Vagina (tissue), 2 donors: ENCODE results near the gene LGMN. TPM values are rescaled to one million over a fixed set of nuclear protein-coding genes. Genes with fewer than 3 reads are reported as not detected.

Source experiments
- DNase-seq, 2 donors: peaks; one replicate each; pipeline ENCODE4 v3.0.0-alpha.2; 2017; ENCODE audit errors: extremely low spot score in 2 of 2
- H3K27ac ChIP-seq: fragments of 200-600 bp; sonication (generic); one replicate; pipeline ENCODE4 v1.5.1; 2019
- H3K27me3 ChIP-seq: fragments of 200-600 bp; sonication (generic); one replicate; pipeline ENCODE4 v1.5.1; 2019
- H3K36me3 ChIP-seq, 2 donors: fragments of 200-600 bp; sonication (generic); one replicate each; pipeline ENCODE4 v1.5.1; 2017 to 2019
- H3K4me1 ChIP-seq: fragments of 200-600 bp; sonication (generic); one replicate; pipeline ENCODE4 v1.5.1; 2019
- H3K4me3 ChIP-seq, 2 donors: fragments of 200-600 bp; sonication (generic); 1 replicate in 1 of 2; 2 replicates in 1 of 2; pipeline ENCODE4 v1.5.1; 2016 to 2019
- H3K9me3 ChIP-seq: fragments of 200-600 bp; sonication (generic); one replicate; pipeline ENCODE4 v1.5.1; 2019
- CTCF ChIP-seq, 3 experiments: fragments of 450-650 bp in 2 of 3; fragments of 200-600 bp in 1 of 3; sonication (generic) in 1 of 3; IDR thresholded peaks; one replicate each; pipeline ENCODE4 v1.5.1; 2017 to 2019; ENCODE audit warnings: antibody characterized with exemption in 3 of 3, mild to moderate bottlenecking in 2 of 3, moderate library complexity in 2 of 3
- POLR2A ChIP-seq, 2 donors: fragments of 450-650 bp; IDR thresholded peaks; one replicate each; pipeline ENCODE4 v1.6.1; 2017; ENCODE audit warnings: antibody characterized with exemption in 2 of 2, mild to moderate bottlenecking in 2 of 2, moderate library complexity in 2 of 2
- POLR2AphosphoS5 ChIP-seq, 2 donors: sonication (generic); formaldehyde crosslinking; IDR thresholded peaks; one replicate each; pipeline ENCODE4 v1.9.0; 2017; ENCODE audit warnings: antibody characterized with exemption in 2 of 2, mild to moderate bottlenecking in 2 of 2, low read depth in 1 of 2; ENCODE audit not compliant: insufficient read depth in 1 of 2
- intact Hi-C: fragments of 100-400 bp; cut with DNase I; formaldehyde crosslinking; loops from one replicate; pipeline ENCODE4 v1.15.1; 2023
- total RNA-seq: library from RNA; depleted of rRNA; stranded (reverse); fragments of >200 nt; gene quantifications from one replicate; pipeline ENCODE4 v1.2.3, GENCODE V29; 2016

Gene LGMN
- total RNA-seq, 1 donor from 2014 or later = 61.6 TPM

GRCh38 chr14:92679246-92679645 lies 69.2 kb downstream of the LGMN start:
- Histone ChIP-seq H3K36me3 (peaks cover 0 to 9% of the 10 kb centered on the region in 2 donors), H3K9me3 (no peaks in the 10 kb centered on the region), H3K27me3 (no peaks in the 10 kb centered on the region), H3K4me1 (peaks cover 9% of the 10 kb centered on the region), H3K4me3 (no peak overlapping the region), H3K27ac (no peak overlapping the region)
- no peak for DNase-seq
- TF ChIP-seq POLR2A (IDR thresholded peaks at IDR 0.05) = no peak
- no peak for TF ChIP-seq CTCF (IDR thresholded peaks at IDR 0.05)
- no peak for TF ChIP-seq POLR2AphosphoS5 (IDR thresholded peaks at IDR 0.05; ENCODE audit: insufficient read depth in 1 of 2, low read depth in 1 of 2)
- intact Hi-C loops = no loop called here

- Histone ChIP-seq H3K36me3 (peaks cover 0 to 9% of the 10 kb centered on the region in 2 donors), H3K9me3 (no peaks in the 10 kb centered on the region), H3K27me3 (no peaks in the 10 kb centered on the region), H3K4me1 (peaks cover 9% of the 10 kb centered on the region), H3K4me3 (no peak overlapping the region), H3K27ac (no peak overlapping the region)
- intact Hi-C loops = no loop called here
- no peak for DNase-seq
- TF ChIP-seq POLR2AphosphoS5 (IDR thresholded peaks at IDR 0.05; ENCODE audit: insufficient read depth in 1 of 2, low read depth in 1 of 2) = no peak
These were observed 69.7 kb downstream of the LGMN start for GRCh38 chr14:92678766-92679165.

- no peak for DNase-seq
- no peak overlapping the region for H3K4me3 ChIP-seq
- no peaks in the 10 kb centered on the region for H3K27me3 ChIP-seq
- intact Hi-C loops = no loop called here
- no peak overlapping the region for H3K27ac ChIP-seq
- no peaks in the 10 kb centered on the region for H3K9me3 ChIP-seq
- TF ChIP-seq POLR2AphosphoS5 (IDR thresholded peaks at IDR 0.05; ENCODE audit: insufficient read depth in 1 of 2, low read depth in 1 of 2) (no peak), CTCF (IDR thresholded peaks at IDR 0.05) (no peak), POLR2A (IDR thresholded peaks at IDR 0.05) (no peak)
- H3K4me1 ChIP-seq = peaks cover 9% of the 10 kb centered on the region
- peaks cover 0 to 9% of the 10 kb centered on the region in 2 donors for H3K36me3 ChIP-seq
These were observed 70.5 kb downstream of the LGMN start for GRCh38 chr14:92677955-92678354.

- H3K27ac ChIP-seq = no peak overlapping the region
- no peaks in the 10 kb centered on the region for H3K27me3 ChIP-seq
- H3K4me1 ChIP-seq = peaks cover 9% of the 10 kb centered on the region
- DNase-seq = no peak
- TF ChIP-seq POLR2AphosphoS5 (IDR thresholded peaks at IDR 0.05; ENCODE audit: insufficient read depth in 1 of 2, low read depth in 1 of 2) (no peak), POLR2A (IDR thresholded peaks at IDR 0.05) (no peak), CTCF (IDR thresholded peaks at IDR 0.05) (no peak)
- no peak overlapping the region for H3K4me3 ChIP-seq
- intact Hi-C loops = no loop called here
- peaks cover 0 to 9% of the 10 kb centered on the region in 2 donors for H3K36me3 ChIP-seq
- no peaks in the 10 kb centered on the region for H3K9me3 ChIP-seq
These were observed 71.2 kb downstream of the LGMN start for GRCh38 chr14:92677087-92677668.

- Histone ChIP-seq H3K4me1 (peaks cover 9% of the 10 kb centered on the region), H3K27me3 (no peaks in the 10 kb centered on the region), H3K36me3 (peaks cover 0 to 9% of the 10 kb centered on the region in 2 donors), H3K27ac (no peak overlapping the region), H3K9me3 (no peaks in the 10 kb centered on the region), H3K4me3 (no peak overlapping the region)
- intact Hi-C loops = no loop called here
- TF ChIP-seq POLR2AphosphoS5 (IDR thresholded peaks at IDR 0.05; ENCODE audit: insufficient read depth in 1 of 2, low read depth in 1 of 2) (no peak), CTCF (IDR thresholded peaks at IDR 0.05) (no peak), POLR2A (IDR thresholded peaks at IDR 0.05) (no peak)
- DNase-seq = no peak
These were observed 71.9 kb downstream of the LGMN start for GRCh38 chr14:92676403-92677086.
